ENCODE results near the gene NEUROD4. TPM values are rescaled to one million over a fixed set of nuclear protein-coding genes. Genes with fewer than 3 reads are reported as not detected.

NEUROD4 gene
- total RNA-seq, 1 experiment from 2014 or later, result not detected

GRCh38 chr12:55039395-55040354 lies 19.9 kb downstream of the NEUROD4 start (continued):
- TF ChIP-seq HMGXB4 (CRISPR knock-in tag; IDR thresholded peaks at IDR 0.05) (no peak), ZNF121 (CRISPR knock-in tag; IDR thresholded peaks at IDR 0.05) (no peak), RORB (CRISPR knock-in tag; IDR thresholded peaks at IDR 0.05) (no peak), HMGA2 (CRISPR knock-in tag; IDR thresholded peaks at IDR 0.05) (no peak), ZSCAN18 (CRISPR knock-in tag; IDR thresholded peaks at IDR 0.05) (no peak), ZBTB21 (CRISPR knock-in tag; IDR thresholded peaks at IDR 0.05; ENCODE audit: borderline replicate concordance) (no peak), FOXK1 (CRISPR knock-in tag; IDR thresholded peaks at IDR 0.05) (no peak), NFE2L1 (CRISPR knock-in tag; IDR thresholded peaks at IDR 0.05) (no peak), ATF3 (CRISPR knock-in tag; conservative IDR thresholded peaks at IDR 0.05) (no peak), PRDM15 (CRISPR knock-in tag; IDR thresholded peaks at IDR 0.05) (no peak), JAZF1 (CRISPR knock-in tag; IDR thresholded peaks at IDR 0.05) (no peak)

GRCh38 chr12:55041345-55042055 lies 21.7 kb downstream of the NEUROD4 start:
- no peak for TF ChIP-seq GTF2I (CRISPR knock-in tag; conservative IDR thresholded peaks at IDR 0.05)
- TF ChIP-seq TP53 (CRISPR knock-in tag; IDR thresholded peaks at IDR 0.05), result no peak
- no peak for TF ChIP-seq NR3C1 (CRISPR knock-in tag; conservative IDR thresholded peaks at IDR 0.05; ENCODE audit: low read depth)
- no peak for TF ChIP-seq PRRX2 (CRISPR knock-in tag; IDR thresholded peaks at IDR 0.05)
- TF ChIP-seq ZNF232 (CRISPR knock-in tag; IDR thresholded peaks at IDR 0.05), result no peak
- no peak for TF ChIP-seq ESRRA (CRISPR knock-in tag; IDR thresholded peaks at IDR 0.05; ENCODE audit: borderline replicate concordance)
- no peak for TF ChIP-seq SOX15 (CRISPR knock-in tag; IDR thresholded peaks at IDR 0.05)
- TF ChIP-seq ZNF317 (CRISPR knock-in tag; IDR thresholded peaks at IDR 0.05; ENCODE audit: borderline replicate concordance, low read depth), result no peak
- TF ChIP-seq MYBL2 (CRISPR knock-in tag; IDR thresholded peaks at IDR 0.05), result no peak
- TF ChIP-seq ZNF138 (CRISPR knock-in tag; conservative IDR thresholded peaks at IDR 0.05), result no peak
- TF ChIP-seq ZBTB43 (CRISPR knock-in tag; IDR thresholded peaks at IDR 0.05), result no peak
- TF ChIP-seq ZNF423 (CRISPR knock-in tag; IDR thresholded peaks at IDR 0.05), result no peak
- TF ChIP-seq NFE2L1 (CRISPR knock-in tag; IDR thresholded peaks at IDR 0.05), result no peak
- POLR2A ChIA-PET, result no interaction called here
- DNase-seq (ENCODE audit: low spot score) (no peak), ATAC-seq (no peak)
- Mint-ChIP-seq H3K9me3 (no peaks in the 10 kb centered on the region), H3K27me3 (ENCODE audit: low read depth) (peaks cover 2% of the 10 kb centered on the region; the same call in 1 of the 2 replicates), H3K4me3 (no peak overlapping the region), H3K4me1 (peaks cover 33% of the 10 kb centered on the region), H3K36me3 (no peaks in the 10 kb centered on the region), H3K27ac (no peak overlapping the region)
- CTCF ChIA-PET, result no interaction called here
